ENCODE data around the gene LYPLAL1.

- TF ChIP-seq TCF3 (CRISPR knock-in tag; IDR thresholded peaks at IDR 0.05) (no peak), FOXJ3 (CRISPR knock-in tag; IDR thresholded peaks at IDR 0.05) (no peak), JUNB (CRISPR knock-in tag; conservative IDR thresholded peaks at IDR 0.05) (no peak)
These were observed 2.3 kb upstream of the LYPLAL1 start for GRCh38 chr1:219171192-219171935.
